Measurements from ENCODE around the gene YTHDC1. TPM values are rescaled to one million over a fixed set of nuclear protein-coding genes. Genes with fewer than 3 reads are reported as not detected.

YTHDC1 gene
- total RNA-seq, 1 experiment from 2014 or later, result 69.3 TPM

DNA sequence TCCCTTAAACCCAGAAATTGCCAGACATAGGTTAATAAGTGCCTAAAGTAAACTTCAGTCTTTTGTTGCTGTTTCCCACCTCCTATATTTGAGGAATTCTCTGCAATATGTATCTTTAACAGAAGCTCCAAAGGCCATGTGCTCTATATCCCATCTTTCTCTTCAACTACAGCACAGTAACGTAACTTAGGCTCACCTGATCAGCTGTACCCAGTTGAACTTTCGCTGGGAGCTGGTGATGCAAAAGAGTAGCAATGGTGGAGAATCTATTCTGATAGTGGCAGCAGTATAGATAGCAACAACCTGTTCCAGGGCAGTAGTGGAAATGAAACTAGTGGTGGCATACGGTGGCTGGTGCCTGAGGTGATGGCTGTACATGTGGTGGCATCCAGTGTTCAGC, 33.2 kb upstream of the YTHDC1 start:
- Histone ChIP-seq H2AFZ (ENCODE audit: low read length) (no peak overlapping the region), H3K9me2 (replicated peaks; ENCODE audit: insufficient read depth, low read length) (no peaks in the 10 kb centered on the region), H3K9ac (ENCODE audit: low read length) (no peak overlapping the region), H4K20me1 (ENCODE audit: insufficient read depth, low read depth, low read length) (no peaks in the 10 kb centered on the region), H3K4me2 (ENCODE audit: low read depth, low read length, poor library complexity, severe bottlenecking) (no peak overlapping the region), H3K4me3 (ENCODE audit: low read length) (no peak overlapping the region), H3K27me3 (ENCODE audit: low read length) (0 out of 2 replicates have a peak, but pooled peaks cover 3% of the 10 kb centered on the region), H3K27ac (ENCODE audit: low read length) (no peak overlapping the region), H3K79me2 (ENCODE audit: low read length) (no peaks in the 10 kb centered on the region), H3K36me3 (ENCODE audit: insufficient read depth, low read length) (no peaks in the 10 kb centered on the region), H3K9me3 (ENCODE audit: low read length) (no peaks in the 10 kb centered on the region), H3K4me1 (ENCODE audit: low read length) (no peaks in the 10 kb centered on the region)
- no peak for DNase-seq

DNA sequence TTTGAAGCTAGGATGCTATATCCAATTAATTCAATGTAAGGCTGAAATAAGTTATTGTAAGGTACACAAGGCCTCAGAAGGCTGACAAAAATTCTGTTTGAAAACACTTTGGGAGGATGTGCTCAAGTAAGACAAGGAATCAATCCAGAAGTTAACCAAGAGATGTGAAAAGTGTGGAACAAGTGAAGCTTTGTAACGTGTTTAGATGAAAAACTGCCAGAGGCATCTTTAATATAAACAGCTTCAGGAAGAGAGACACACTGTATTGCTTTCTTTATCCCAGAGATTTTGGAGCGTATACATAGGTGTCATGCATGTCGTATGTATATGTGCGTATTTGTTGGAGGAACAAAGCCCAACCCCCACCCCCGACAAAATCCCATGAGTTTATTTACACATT, 28.3 kb upstream of the YTHDC1 start:
- Histone ChIP-seq H3K36me3 (ENCODE audit: insufficient read depth, low read length) (no peaks in the 10 kb centered on the region), H3K9me3 (ENCODE audit: low read length) (no peaks in the 10 kb centered on the region), H3K9ac (ENCODE audit: low read length) (no peak overlapping the region), H3K4me1 (ENCODE audit: low read length) (peaks cover 3% of the 10 kb centered on the region), H3K4me3 (ENCODE audit: low read length) (no peak overlapping the region), H3K27me3 (ENCODE audit: low read length) (no peaks in the 10 kb centered on the region), H3K27ac (ENCODE audit: low read length) (no peak overlapping the region), H3K4me2 (ENCODE audit: low read depth, low read length, poor library complexity, severe bottlenecking) (no peak overlapping the region), H4K20me1 (ENCODE audit: insufficient read depth, low read depth, low read length) (no peaks in the 10 kb centered on the region), H2AFZ (ENCODE audit: low read length) (no peak overlapping the region), H3K79me2 (ENCODE audit: low read length) (no peaks in the 10 kb centered on the region), H3K9me2 (replicated peaks; ENCODE audit: insufficient read depth, low read length) (no peaks in the 10 kb centered on the region)
- no peak for DNase-seq

DNA sequence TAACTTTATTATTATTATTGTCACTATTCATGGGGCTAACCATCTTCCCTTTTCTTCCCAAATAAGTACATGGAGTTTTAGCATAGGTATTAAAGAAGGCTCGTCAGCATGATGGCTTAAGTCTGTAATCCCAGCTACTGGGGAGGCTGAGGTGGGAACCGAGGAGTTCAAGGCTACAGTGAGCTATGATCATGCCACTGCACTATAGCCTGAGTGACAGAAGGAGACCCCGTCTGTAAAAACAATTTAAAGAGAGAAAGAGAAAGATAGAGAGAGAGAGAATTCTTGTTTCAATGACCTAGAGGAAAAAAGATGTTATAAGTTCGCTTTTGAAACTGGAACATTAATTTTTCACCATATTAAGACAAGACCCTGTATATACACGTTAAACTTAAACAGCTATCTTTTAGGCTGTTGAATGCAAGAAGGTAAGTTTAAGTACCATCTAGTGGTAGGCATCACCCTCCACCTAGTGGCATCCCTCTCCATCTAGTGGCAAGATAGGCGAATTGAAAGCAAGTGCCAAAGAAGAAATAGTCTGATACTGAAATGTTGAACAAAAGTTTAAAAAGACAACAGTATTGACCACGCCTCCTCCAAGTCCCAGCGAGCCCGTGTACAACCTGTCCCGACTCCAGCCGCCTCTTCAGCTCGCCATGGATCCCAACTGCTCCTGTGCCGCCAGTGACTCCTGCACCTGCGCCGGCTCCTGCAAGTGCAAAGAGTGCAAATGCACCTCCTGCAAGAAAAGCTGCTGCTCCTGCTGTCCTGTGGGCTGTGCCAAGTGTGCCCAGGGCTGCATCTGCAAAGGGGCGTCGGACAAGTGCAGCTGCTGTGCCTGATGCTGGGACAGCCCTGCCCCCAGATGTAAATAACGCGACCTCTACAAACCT, 26.0 kb upstream of the YTHDC1 start:
- H3K4me1 ChIP-seq (ENCODE audit: low read length), result peaks cover 3% of the 10 kb centered on the region
- peak overlapping the region; percentile 34; the same call in 1 of the 2 replicates for H3K4me3 ChIP-seq (ENCODE audit: low read length)

DNA sequence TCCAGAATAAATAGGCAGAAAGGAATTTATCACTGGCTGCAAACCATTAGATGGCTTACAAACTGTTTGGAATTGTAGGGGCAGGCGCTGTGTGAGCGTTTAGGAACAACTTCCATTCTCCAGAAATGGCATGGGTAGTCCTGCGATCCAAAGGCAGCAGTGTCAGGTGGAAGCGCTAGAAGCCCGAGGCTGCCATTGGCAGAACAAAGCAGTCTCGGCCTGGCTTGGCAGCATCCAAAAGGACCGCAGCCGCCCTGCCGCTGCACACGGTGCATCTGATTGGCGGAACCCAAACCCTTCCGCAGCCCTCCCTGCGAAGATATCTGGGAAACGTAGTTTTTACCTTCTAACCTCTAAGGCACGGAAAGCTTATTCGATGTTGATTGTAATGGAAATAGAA, 23.6 kb upstream of the YTHDC1 start:
- Histone ChIP-seq H3K9me2 (replicated peaks; ENCODE audit: insufficient read depth, low read length) (no peaks in the 10 kb centered on the region), H3K9me3 (ENCODE audit: low read length) (no peaks in the 10 kb centered on the region), H3K4me3 (ENCODE audit: low read length) (no peak overlapping the region), H3K4me1 (ENCODE audit: low read length) (peaks cover 3% of the 10 kb centered on the region), H2AFZ (ENCODE audit: low read length) (no peak overlapping the region), H3K36me3 (ENCODE audit: insufficient read depth, low read length) (no peaks in the 10 kb centered on the region), H4K20me1 (ENCODE audit: insufficient read depth, low read depth, low read length) (no peaks in the 10 kb centered on the region), H3K9ac (ENCODE audit: low read length) (no peak overlapping the region), H3K4me2 (ENCODE audit: low read depth, low read length, poor library complexity, severe bottlenecking) (no peak overlapping the region), H3K27ac (ENCODE audit: low read length) (no peak overlapping the region), H3K27me3 (ENCODE audit: low read length) (no peaks in the 10 kb centered on the region), H3K79me2 (ENCODE audit: low read length) (no peaks in the 10 kb centered on the region)
- DNase-seq, result no peak

More for the DNA sequence above, 26.0 kb upstream of the YTHDC1 start:
- no peaks in the 10 kb centered on the region for H3K27me3 ChIP-seq (ENCODE audit: low read length)
- H2AFZ ChIP-seq (ENCODE audit: low read length), result no peak overlapping the region
- peak; percentile 84 for DNase-seq
- H3K9ac ChIP-seq (ENCODE audit: low read length), result 0 out of 2 replicates have a peak overlapping the region, but pooled peaks have one; percentile 10
- H3K79me2 ChIP-seq (ENCODE audit: low read length), result no peaks in the 10 kb centered on the region
- H3K4me2 ChIP-seq (ENCODE audit: low read depth, low read length, poor library complexity, severe bottlenecking), result peak overlapping the region; percentile 42
- no peaks in the 10 kb centered on the region for H3K9me2 ChIP-seq (replicated peaks; ENCODE audit: insufficient read depth, low read length)
- H3K9me3 ChIP-seq (ENCODE audit: low read length), result no peaks in the 10 kb centered on the region
- no peaks in the 10 kb centered on the region for H3K36me3 ChIP-seq (ENCODE audit: insufficient read depth, low read length)
- H4K20me1 ChIP-seq (ENCODE audit: insufficient read depth, low read depth, low read length), result no peaks in the 10 kb centered on the region
- no peak overlapping the region for H3K27ac ChIP-seq (ENCODE audit: low read length)

DNA sequence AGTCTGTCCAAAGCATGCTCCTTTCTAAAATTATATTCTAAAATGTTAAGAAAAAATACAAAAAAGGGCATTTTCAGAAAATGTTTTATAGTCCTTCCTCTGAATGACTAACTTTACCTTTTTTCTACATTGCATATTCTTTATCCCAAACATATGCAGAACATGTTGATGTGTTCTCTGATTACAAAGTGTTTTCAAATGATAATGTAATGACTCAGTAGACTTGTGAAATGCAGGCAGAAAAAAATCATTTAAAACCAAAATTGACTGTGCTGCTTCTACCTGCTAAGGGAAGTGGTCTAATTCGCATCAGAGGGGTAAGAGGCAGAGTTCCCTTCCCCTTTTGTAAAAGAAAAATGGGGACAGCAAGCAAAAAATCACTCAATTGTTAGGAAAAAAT, 22.7 kb upstream of the YTHDC1 start:
- Histone ChIP-seq H3K4me1 (ENCODE audit: low read length) (peaks cover 3% of the 10 kb centered on the region), H3K9ac (ENCODE audit: low read length) (no peak overlapping the region), H3K79me2 (ENCODE audit: low read length) (no peaks in the 10 kb centered on the region), H3K36me3 (ENCODE audit: insufficient read depth, low read length) (no peaks in the 10 kb centered on the region), H3K27me3 (ENCODE audit: low read length) (no peaks in the 10 kb centered on the region), H3K4me2 (ENCODE audit: low read depth, low read length, poor library complexity, severe bottlenecking) (no peak overlapping the region), H3K9me2 (replicated peaks; ENCODE audit: insufficient read depth, low read length) (no peaks in the 10 kb centered on the region), H3K4me3 (ENCODE audit: low read length) (no peak overlapping the region), H3K9me3 (ENCODE audit: low read length) (no peaks in the 10 kb centered on the region), H2AFZ (ENCODE audit: low read length) (no peak overlapping the region), H4K20me1 (ENCODE audit: insufficient read depth, low read depth, low read length) (no peaks in the 10 kb centered on the region), H3K27ac (ENCODE audit: low read length) (no peak overlapping the region)
- no peak for DNase-seq

DNA sequence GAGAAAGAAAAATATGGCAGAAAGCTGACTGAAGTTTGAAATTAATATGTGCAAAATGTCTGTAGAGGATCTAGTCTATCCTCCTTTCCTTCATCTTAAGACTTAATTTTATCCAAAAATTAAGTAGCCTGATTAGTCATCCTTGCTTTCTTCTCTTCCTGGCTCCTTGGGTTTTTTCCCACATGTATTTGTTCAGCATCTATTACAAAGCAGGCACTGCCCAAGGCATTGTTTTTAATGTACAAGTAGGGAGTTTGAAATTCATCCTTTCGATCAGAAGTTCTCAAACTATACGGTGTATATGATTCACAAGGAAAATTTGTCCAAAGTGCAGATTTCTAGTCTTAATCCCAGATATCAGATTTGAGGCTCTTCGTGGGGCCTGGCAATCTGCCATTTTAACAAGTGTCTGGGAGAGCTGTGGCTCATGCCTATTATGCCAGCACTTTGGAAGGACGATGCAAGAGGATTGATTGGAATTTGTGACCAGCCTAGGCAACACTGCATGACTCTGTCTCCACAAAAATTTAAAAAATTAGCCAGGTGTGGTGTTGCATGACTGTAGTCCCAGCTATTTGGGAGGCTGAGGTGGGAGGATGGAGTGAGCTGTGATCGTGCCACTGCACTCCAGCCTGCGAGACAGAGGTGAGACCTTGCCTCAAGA, 19.4 kb upstream of the YTHDC1 start:
- Histone ChIP-seq H3K27ac (ENCODE audit: low read length) (no peak overlapping the region), H3K4me3 (ENCODE audit: low read length) (no peak overlapping the region), H3K36me3 (ENCODE audit: insufficient read depth, low read length) (no peaks in the 10 kb centered on the region), H3K4me1 (ENCODE audit: low read length) (no peaks in the 10 kb centered on the region), H3K9ac (ENCODE audit: low read length) (no peak overlapping the region), H3K9me2 (replicated peaks; ENCODE audit: insufficient read depth, low read length) (no peaks in the 10 kb centered on the region), H4K20me1 (ENCODE audit: insufficient read depth, low read depth, low read length) (no peaks in the 10 kb centered on the region), H3K79me2 (ENCODE audit: low read length) (no peaks in the 10 kb centered on the region), H2AFZ (ENCODE audit: low read length) (no peak overlapping the region), H3K9me3 (ENCODE audit: low read length) (no peaks in the 10 kb centered on the region), H3K4me2 (ENCODE audit: low read depth, low read length, poor library complexity, severe bottlenecking) (no peak overlapping the region), H3K27me3 (ENCODE audit: low read length) (no peaks in the 10 kb centered on the region)
- no peak for DNase-seq

DNA sequence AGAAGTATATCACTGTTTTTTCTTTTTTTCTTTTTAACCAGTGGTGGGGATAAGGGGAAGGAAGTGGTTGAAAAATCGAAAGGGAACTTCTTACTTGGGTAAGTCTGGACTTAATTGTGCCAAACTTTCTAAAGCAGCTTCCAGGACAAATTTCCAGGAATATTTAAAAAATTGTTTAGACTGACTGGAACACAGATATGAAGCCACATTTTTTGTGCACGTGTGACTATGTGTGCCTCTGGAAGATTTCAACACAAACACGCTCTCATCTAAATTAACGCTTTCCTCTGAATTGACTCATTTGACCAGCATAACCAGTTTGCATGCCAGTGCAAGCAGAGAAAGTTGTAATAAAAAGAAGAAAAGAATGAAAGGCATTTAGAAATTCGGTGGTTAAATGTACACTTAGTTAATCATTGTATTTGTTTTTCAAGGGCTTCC, 18.8 kb upstream of the YTHDC1 start:
- Histone ChIP-seq H3K4me2 (ENCODE audit: low read depth, low read length, poor library complexity, severe bottlenecking) (no peak overlapping the region), H2AFZ (ENCODE audit: low read length) (no peak overlapping the region)
- no peak for DNase-seq

DNA sequence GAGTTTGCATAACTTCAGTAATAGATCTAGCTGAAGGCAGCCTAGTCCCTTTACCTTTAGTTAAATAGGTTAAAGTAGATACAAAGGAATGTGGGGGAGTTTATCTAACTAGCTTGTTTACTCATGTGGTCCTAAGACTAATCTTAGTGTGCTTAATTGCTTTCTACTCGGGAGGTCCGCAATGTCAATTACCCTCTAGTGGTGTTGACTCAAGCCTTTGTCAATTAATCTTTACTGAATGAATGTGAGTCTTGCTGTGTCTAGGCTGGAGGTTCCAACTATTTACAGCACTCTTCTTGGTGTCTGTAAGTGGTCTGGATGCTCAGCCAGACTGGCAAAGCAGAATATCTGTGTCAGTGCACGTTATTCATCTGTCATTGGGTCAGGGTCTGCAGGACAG, 17.9 kb upstream of the YTHDC1 start:
- no peaks in the 10 kb centered on the region for H4K20me1 ChIP-seq (ENCODE audit: insufficient read depth, low read depth, low read length)
- no peak overlapping the region for H3K4me2 ChIP-seq (ENCODE audit: low read depth, low read length, poor library complexity, severe bottlenecking)
- no peak overlapping the region for H3K4me3 ChIP-seq (ENCODE audit: low read length)
- no peaks in the 10 kb centered on the region for H3K9me3 ChIP-seq (ENCODE audit: low read length)
- H3K79me2 ChIP-seq (ENCODE audit: low read length), result no peaks in the 10 kb centered on the region
- DNase-seq, result no peak
- H2AFZ ChIP-seq (ENCODE audit: low read length), result no peak overlapping the region
- H3K4me1 ChIP-seq (ENCODE audit: low read length), result no peaks in the 10 kb centered on the region
- no peaks in the 10 kb centered on the region for H3K27me3 ChIP-seq (ENCODE audit: low read length)
- no peaks in the 10 kb centered on the region for H3K36me3 ChIP-seq (ENCODE audit: insufficient read depth, low read length)
- no peaks in the 10 kb centered on the region for H3K9me2 ChIP-seq (replicated peaks; ENCODE audit: insufficient read depth, low read length)
- H3K9ac ChIP-seq (ENCODE audit: low read length), result no peak overlapping the region
- no peak overlapping the region for H3K27ac ChIP-seq (ENCODE audit: low read length)

More for the DNA sequence above, 18.8 kb upstream of the YTHDC1 start:
- Histone ChIP-seq H3K79me2 (ENCODE audit: low read length) (no peaks in the 10 kb centered on the region), H3K9ac (ENCODE audit: low read length) (no peak overlapping the region), H3K4me3 (ENCODE audit: low read length) (no peak overlapping the region), H3K27me3 (ENCODE audit: low read length) (no peaks in the 10 kb centered on the region), H3K9me3 (ENCODE audit: low read length) (no peaks in the 10 kb centered on the region), H4K20me1 (ENCODE audit: insufficient read depth, low read depth, low read length) (no peaks in the 10 kb centered on the region), H3K9me2 (replicated peaks; ENCODE audit: insufficient read depth, low read length) (no peaks in the 10 kb centered on the region), H3K36me3 (ENCODE audit: insufficient read depth, low read length) (no peaks in the 10 kb centered on the region), H3K4me1 (ENCODE audit: low read length) (no peaks in the 10 kb centered on the region), H3K27ac (ENCODE audit: low read length) (no peak overlapping the region)
